ENCODE measurements around the gene UQCC3. TPM values are rescaled to one million over a fixed set of nuclear protein-coding genes. Genes with fewer than 3 reads are reported as not detected.

The UQCC3 gene
- total RNA-seq, 1 experiment from 2014 or later = 23.9 TPM

DNA sequence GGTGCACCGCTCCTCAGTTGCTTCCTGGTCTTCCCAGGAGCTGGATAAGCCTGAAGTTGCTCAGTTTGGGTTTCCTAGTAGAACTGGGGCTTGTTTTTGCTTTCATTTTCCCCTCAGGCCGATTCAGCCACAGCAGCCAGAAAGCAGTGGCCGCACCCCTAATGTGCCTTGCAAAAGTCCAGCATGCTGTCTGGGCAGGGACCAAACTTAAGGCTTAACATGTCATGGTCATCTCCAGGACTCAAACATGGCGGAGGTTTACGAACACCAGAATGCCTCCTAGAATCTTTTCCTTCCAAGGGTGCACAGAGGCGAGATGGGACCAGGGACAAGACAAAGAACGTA, 38.5 kb downstream of the UQCC3 start:
- BruUV-seq (replicated peaks) = no TSS peak

DNA sequence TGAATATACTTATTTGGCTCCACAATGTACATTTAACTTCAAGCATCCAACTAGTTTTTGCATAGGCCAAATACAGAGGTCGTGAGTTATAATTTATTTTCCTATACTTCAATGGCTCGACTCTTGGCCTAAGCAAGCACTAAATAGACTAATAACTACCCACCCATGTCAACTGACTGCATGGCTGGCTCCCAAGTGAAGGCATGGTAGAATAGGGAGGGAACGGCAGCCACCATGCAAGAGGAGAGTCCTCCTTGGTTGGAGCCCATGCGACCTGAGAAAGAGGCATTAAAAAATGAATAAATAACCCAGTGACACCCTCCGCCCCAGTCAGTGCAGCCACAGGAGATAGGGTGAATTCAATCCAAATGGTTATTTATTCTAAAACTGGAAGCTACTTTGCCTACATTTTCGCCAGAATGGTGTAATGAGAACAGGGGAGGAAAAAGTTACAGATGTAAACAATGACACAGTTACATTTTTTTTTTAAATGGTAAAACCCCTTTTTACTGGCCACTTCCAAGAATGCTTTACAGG, 40.9 kb downstream of the UQCC3 start:
- Mint-ChIP-seq H3K36me3 (ENCODE audit: insufficient read depth, unreplicated experiment) (peaks cover 100% of the 10 kb centered on the region), H3K9me3 (ENCODE audit: unreplicated experiment) (no peaks in the 10 kb centered on the region), H3K27me3 (ENCODE audit: insufficient read depth, unreplicated experiment) (no peaks in the 10 kb centered on the region), H3K27ac (ENCODE audit: unreplicated experiment) (no peak overlapping the region), H3K4me3 (ENCODE audit: unreplicated experiment) (no peak overlapping the region), H3K4me1 (ENCODE audit: low read depth, unreplicated experiment) (peaks cover 29% of the 10 kb centered on the region)
- TF ChIP-seq, protein P1, sequence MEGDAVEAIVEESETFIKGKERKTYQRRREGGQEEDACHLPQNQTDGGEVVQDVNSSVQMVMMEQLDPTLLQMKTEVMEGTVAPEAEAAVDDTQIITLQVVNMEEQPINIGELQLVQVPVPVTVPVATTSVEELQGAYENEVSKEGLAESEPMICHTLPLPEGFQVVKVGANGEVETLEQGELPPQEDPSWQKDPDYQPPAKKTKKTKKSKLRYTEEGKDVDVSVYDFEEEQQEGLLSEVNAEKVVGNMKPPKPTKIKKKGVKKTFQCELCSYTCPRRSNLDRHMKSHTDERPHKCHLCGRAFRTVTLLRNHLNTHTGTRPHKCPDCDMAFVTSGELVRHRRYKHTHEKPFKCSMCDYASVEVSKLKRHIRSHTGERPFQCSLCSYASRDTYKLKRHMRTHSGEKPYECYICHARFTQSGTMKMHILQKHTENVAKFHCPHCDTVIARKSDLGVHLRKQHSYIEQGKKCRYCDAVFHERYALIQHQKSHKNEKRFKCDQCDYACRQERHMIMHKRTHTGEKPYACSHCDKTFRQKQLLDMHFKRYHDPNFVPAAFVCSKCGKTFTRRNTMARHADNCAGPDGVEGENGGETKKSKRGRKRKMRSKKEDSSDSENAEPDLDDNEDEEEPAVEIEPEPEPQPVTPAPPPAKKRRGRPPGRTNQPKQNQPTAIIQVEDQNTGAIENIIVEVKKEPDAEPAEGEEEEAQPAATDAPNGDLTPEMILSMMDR (IDR thresholded peaks at IDR 0.05; ENCODE audit: insufficient read depth in 1 of 2, low read depth in 1 of 2, low read length in 1 of 2, severe bottlenecking in 1 of 2, unreplicated experiment in 1 of 2) = no peak
- Histone ChIP-seq H3K9me3 (no peaks in the 10 kb centered on the region), H3K4me3 (ENCODE audit: low read depth, low read length) (no peak overlapping the region), H3K4me1 (peaks cover 21% of the 10 kb centered on the region), H3K27me3 (replicated peaks; ENCODE audit: control insufficient read depth, insufficient read depth, low read length) (no peaks in the 10 kb centered on the region), H3K36me3 (ENCODE audit: control insufficient read depth, insufficient read depth, low read length) (peaks cover 10% of the 10 kb centered on the region)
- no peak for DNase-seq
- no TSS peak for BruUV-seq (replicated peaks)
- intact Hi-C loops (cut with micrococcal nuclease; ENCODE audit: unreplicated experiment) = loop anchor here (2.0 kb wide), 1 partner anchor 14 kb away; the partner anchor contains the start of gene HNRNPUL2
- CTCF ChIA-PET = no interaction called here
- POLR2A ChIA-PET = interaction anchor here (2.0 kb wide), 1 partner anchor 47 kb away, joined by 7 read pairs; the partner anchor contains the start of genes C11orf98 and CSKMT

More for the DNA sequence above, 38.5 kb downstream of the UQCC3 start:
- POLR2A ChIA-PET = no interaction called here
- Mint-ChIP-seq H3K36me3 (ENCODE audit: insufficient read depth, unreplicated experiment) (peaks cover 99% of the 10 kb centered on the region), H3K27me3 (ENCODE audit: insufficient read depth, unreplicated experiment) (no peaks in the 10 kb centered on the region), H3K9me3 (ENCODE audit: unreplicated experiment) (no peaks in the 10 kb centered on the region), H3K4me1 (ENCODE audit: low read depth, unreplicated experiment) (peaks cover 38% of the 10 kb centered on the region), H3K4me3 (ENCODE audit: unreplicated experiment) (no peak overlapping the region), H3K27ac (ENCODE audit: unreplicated experiment) (no peak overlapping the region)
- intact Hi-C loops (cut with micrococcal nuclease; ENCODE audit: unreplicated experiment) = no loop called here
- DNase-seq = no peak
- CTCF ChIA-PET = interaction anchor here (0.7 kb wide), 1 partner anchor 10 kb away, joined by 3 read pairs; no protein-coding TSS in a partner anchor
- Histone ChIP-seq H3K9me3 (no peaks in the 10 kb centered on the region), H3K4me3 (ENCODE audit: low read depth, low read length) (no peak overlapping the region), H3K27me3 (replicated peaks; ENCODE audit: control insufficient read depth, insufficient read depth, low read length) (no peaks in the 10 kb centered on the region), H3K36me3 (ENCODE audit: control insufficient read depth, insufficient read depth, low read length) (peaks cover 6% of the 10 kb centered on the region; the same call in 1 of the 2 replicates), H3K4me1 (peaks cover 30% of the 10 kb centered on the region)
- TF ChIP-seq, protein P1 (IDR thresholded peaks at IDR 0.05; ENCODE audit: insufficient read depth in 1 of 2, low read depth in 1 of 2, low read length in 1 of 2, severe bottlenecking in 1 of 2, unreplicated experiment in 1 of 2) = no peak

DNA sequence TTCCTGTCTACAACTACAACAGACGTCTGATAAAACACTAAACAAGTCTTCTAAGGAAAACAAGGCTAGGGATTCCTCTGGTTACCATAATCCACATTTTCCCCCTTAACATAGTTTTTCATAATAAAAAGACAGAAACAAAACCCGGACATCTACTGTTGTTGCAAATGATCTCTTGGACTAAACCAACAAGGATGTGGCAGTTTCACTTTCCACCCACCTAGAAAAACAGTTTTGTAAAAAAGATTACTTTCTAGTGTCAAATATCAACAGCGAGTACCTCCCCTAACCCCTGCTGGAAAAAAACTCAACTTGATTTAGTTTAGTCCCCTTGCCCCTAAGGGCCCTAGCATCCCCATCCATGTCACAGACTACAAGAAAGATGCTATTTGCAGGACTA, 41.4 kb downstream of the UQCC3 start:
- H3K36me3 ChIP-seq (ENCODE audit: control insufficient read depth, insufficient read depth, low read length) = peaks cover 13% of the 10 kb centered on the region
- no peak overlapping the region for H3K4me3 ChIP-seq (ENCODE audit: low read depth, low read length)
- TF ChIP-seq, protein P1 (IDR thresholded peaks at IDR 0.05; ENCODE audit: insufficient read depth in 1 of 2, low read depth in 1 of 2, low read length in 1 of 2, severe bottlenecking in 1 of 2, unreplicated experiment in 1 of 2) = no peak
- ChIA-PET CTCF (no interaction called here), POLR2A (interaction anchor here (1.7 to 2.0 kb wide), 2 partner anchors 14 to 48 kb away, joined by 7 to 13 read pairs; partner anchors contain the start of genes C11orf98, CSKMT and HNRNPUL2)
- H3K27me3 ChIP-seq (replicated peaks; ENCODE audit: control insufficient read depth, insufficient read depth, low read length) = no peaks in the 10 kb centered on the region
- H3K4me1 ChIP-seq = peaks cover 21% of the 10 kb centered on the region
- peaks cover 100% of the 10 kb centered on the region for H3K36me3 Mint-ChIP-seq (ENCODE audit: insufficient read depth, unreplicated experiment)
- H3K4me3 Mint-ChIP-seq (ENCODE audit: unreplicated experiment) = no peak overlapping the region
- H3K4me1 Mint-ChIP-seq (ENCODE audit: low read depth, unreplicated experiment) = peaks cover 31% of the 10 kb centered on the region
- H3K9me3 Mint-ChIP-seq (ENCODE audit: unreplicated experiment) = no peaks in the 10 kb centered on the region
- peak overlapping the region; percentile 85 for H3K27ac Mint-ChIP-seq (ENCODE audit: unreplicated experiment)
- H3K27me3 Mint-ChIP-seq (ENCODE audit: insufficient read depth, unreplicated experiment) = no peaks in the 10 kb centered on the region
- BruUV-seq (replicated peaks) = TSS peak; percentile 31
- H3K9me3 ChIP-seq = no peaks in the 10 kb centered on the region
- DNase-seq = no peak
- intact Hi-C loops (cut with micrococcal nuclease; ENCODE audit: unreplicated experiment) = loop anchor here (1.0 to 2.0 kb wide), 2 partner anchors 9 to 14 kb away; partner anchors contain the start of gene HNRNPUL2
